Astrocyte (in vitro differentiated cells and primary cell): ENCODE results near the gene TEX52.

ENCODE experiments used
- EZH2 ChIP-seq: IDR thresholded peaks from 2 replicates; pipeline ENCODE4 v1.6.1; 2012; ENCODE audit warnings: mild to moderate bottlenecking, low read length, inconsistent platforms; ENCODE audit not compliant: insufficient read depth
- TF ChIP-seq, protein P1 (sequence below): IDR thresholded peaks from 2 replicates; pipeline ENCODE4 v1.5.1; 2011; ENCODE audit warnings: low read depth, mild to moderate bottlenecking, inconsistent platforms, low read length, moderate library complexity; ENCODE audit not compliant: insufficient read depth

DNA sequence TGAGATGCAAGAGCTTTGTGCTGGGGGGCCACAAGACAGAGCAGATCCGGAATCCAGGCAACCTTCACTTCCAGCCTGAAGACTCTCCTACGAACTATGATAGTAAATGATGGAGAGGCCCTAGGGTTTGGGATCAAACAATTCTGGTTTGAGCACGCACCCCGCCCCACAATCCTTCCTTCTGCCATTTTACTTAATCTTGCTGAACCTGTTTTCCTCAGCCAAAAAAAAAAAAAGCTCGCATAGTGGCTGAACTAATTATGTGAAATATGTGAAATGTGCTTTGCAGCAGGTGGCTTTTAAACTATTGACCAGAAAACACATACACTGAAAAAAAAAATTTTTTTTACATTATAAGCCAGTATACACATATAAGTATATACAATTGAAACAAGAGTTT is 45.0 kb downstream of the TEX52 start:
- TF ChIP-seq, protein P1, sequence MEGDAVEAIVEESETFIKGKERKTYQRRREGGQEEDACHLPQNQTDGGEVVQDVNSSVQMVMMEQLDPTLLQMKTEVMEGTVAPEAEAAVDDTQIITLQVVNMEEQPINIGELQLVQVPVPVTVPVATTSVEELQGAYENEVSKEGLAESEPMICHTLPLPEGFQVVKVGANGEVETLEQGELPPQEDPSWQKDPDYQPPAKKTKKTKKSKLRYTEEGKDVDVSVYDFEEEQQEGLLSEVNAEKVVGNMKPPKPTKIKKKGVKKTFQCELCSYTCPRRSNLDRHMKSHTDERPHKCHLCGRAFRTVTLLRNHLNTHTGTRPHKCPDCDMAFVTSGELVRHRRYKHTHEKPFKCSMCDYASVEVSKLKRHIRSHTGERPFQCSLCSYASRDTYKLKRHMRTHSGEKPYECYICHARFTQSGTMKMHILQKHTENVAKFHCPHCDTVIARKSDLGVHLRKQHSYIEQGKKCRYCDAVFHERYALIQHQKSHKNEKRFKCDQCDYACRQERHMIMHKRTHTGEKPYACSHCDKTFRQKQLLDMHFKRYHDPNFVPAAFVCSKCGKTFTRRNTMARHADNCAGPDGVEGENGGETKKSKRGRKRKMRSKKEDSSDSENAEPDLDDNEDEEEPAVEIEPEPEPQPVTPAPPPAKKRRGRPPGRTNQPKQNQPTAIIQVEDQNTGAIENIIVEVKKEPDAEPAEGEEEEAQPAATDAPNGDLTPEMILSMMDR: no peak
- no peak for TF ChIP-seq EZH2
